Nephron progenitor cell (in vitro differentiated cells): ENCODE measurements around the gene PLXNA3.
A peak's percentile ranks its signal among the peaks of the same experiment; 100 is the strongest.

Source experiments
- DNase-seq: peaks from one replicate; pipeline ENCODE4 v3.0.0; 2021
- H3K27ac Mint-ChIP-seq: 2 replicates; pipeline ENCODE4 v1.8.0; 2021; ENCODE audit warnings: mild to moderate bottlenecking, moderate library complexity, mixed read lengths
- H3K27me3 Mint-ChIP-seq: 2 replicates; pipeline ENCODE4 v1.8.0; 2021; ENCODE audit warnings: mild to moderate bottlenecking, low read depth, mixed read lengths; ENCODE audit not compliant: poor library complexity
- H3K36me3 Mint-ChIP-seq: 2 replicates; pipeline ENCODE4 v1.8.0; 2021; ENCODE audit warnings: low read depth, mixed read lengths
- H3K4me1 Mint-ChIP-seq: 2 replicates; pipeline ENCODE4 v1.8.0; 2021; ENCODE audit warnings: mixed read lengths
- H3K4me3 Mint-ChIP-seq: 2 replicates; pipeline ENCODE4 v1.8.0; 2021; ENCODE audit warnings: mild to moderate bottlenecking, moderate library complexity, mixed read lengths
- H3K9me3 Mint-ChIP-seq: 2 replicates; pipeline ENCODE4 v1.8.0; 2021; ENCODE audit warnings: mild to moderate bottlenecking, moderate library complexity, mixed read lengths
- TF ChIP-seq, protein P1 (sequence below): fragments of 200-600 bp; sonication (generic); IDR thresholded peaks from 2 replicates; pipeline ENCODE4 v1.5.0; 2021; ENCODE audit warnings: antibody characterized with exemption

Gene PLXNA3

DNA sequence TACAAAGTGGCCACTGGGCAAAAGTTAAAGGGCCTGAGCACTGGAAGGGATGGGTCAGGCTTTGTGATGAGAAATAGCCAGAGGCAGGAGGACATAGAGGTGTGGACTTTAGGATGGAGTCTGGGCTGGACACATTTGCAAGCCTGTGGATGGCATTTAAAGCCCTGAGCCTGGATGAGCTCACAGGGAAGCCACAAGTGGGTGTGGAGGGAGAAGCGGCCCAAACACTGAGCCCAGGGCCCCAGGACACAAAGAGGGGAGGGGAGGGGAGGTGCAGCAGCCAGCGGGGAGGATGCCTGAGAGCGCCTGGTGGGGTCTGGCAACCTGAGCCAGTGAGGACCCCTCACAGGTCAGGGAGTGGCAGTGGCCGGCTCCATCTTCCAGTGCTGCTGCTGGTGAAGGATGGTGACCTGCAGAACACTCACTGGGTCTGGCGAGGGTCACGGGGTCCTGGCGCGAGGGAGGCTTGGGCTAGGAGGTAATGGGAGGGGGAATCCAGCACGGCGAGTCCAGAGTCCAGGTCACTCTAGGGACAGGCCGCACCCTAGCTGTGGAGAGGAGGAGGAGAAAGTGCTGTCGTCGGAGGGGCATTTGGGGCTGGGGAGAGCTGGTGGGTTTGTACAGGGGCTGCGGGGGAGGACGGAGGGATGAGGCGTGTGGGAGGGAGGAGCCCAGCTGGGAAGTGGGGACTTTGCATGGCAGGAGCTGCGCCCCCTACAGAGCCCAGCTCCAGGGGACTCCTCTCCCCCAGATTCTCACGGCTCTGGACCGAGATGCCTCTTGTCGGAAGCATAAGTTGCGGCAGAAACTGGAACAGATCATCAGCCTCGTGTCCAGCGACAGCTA, 14.0 kb downstream of the PLXNA3 start:
- Mint-ChIP-seq H3K4me3 (no peak overlapping the region), H3K27me3 (no peaks in the 10 kb centered on the region), H3K4me1 (peaks cover 7% of the 10 kb centered on the region), H3K36me3 (peaks cover 20% of the 10 kb centered on the region), H3K9me3 (peaks cover 45% of the 10 kb centered on the region), H3K27ac (no peak overlapping the region)
- no peak for DNase-seq
- TF ChIP-seq, protein P1, sequence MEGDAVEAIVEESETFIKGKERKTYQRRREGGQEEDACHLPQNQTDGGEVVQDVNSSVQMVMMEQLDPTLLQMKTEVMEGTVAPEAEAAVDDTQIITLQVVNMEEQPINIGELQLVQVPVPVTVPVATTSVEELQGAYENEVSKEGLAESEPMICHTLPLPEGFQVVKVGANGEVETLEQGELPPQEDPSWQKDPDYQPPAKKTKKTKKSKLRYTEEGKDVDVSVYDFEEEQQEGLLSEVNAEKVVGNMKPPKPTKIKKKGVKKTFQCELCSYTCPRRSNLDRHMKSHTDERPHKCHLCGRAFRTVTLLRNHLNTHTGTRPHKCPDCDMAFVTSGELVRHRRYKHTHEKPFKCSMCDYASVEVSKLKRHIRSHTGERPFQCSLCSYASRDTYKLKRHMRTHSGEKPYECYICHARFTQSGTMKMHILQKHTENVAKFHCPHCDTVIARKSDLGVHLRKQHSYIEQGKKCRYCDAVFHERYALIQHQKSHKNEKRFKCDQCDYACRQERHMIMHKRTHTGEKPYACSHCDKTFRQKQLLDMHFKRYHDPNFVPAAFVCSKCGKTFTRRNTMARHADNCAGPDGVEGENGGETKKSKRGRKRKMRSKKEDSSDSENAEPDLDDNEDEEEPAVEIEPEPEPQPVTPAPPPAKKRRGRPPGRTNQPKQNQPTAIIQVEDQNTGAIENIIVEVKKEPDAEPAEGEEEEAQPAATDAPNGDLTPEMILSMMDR: no peak

DNA sequence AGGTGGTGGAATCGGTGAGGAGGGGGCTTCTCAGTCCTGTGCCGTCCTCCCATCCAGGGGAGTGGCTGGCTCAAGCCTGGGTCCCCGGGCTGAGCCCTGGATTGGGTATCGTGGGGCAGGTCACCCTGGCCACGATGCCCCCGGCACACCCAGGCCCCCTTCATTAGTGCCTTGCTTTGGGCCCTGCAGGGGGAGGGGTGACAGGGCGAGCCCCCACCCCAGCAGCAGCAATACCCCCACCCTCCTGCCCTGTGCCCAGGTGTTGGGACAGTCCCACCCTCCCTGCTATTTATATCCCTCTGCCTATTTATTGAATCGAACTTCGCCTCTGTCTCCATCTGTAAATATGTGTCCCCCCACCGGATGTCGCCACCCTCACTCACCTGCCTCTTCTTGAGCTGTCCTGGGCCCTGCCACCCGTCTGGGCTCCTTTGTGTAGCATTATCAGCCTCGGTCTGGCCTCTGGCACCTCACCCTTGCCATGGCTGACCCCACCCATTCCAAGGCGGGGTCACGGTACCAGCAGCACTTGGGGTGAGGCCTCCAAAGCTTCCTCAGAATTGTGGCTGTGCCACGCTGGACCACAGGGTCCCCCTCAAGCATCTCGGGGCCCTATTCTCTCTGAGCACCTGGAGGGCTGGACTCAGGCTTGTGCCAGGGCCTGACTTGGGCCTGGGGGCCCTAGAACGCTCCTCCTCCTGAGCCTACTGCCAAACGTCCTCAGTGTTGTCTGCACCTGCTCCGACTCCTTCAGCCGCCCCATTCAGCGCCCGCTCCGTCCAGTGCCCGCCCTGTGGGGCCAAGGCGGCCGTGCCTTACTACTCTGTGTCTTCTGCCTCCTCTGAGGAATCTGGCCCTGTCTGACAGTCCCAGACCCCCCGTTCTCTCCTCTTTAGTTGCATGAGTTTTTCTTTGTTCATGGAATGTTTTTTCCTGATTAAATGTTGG, 14.9 kb downstream of the PLXNA3 start:
- Mint-ChIP-seq H3K27me3 (no peaks in the 10 kb centered on the region), H3K36me3 (peaks cover 20% of the 10 kb centered on the region), H3K9me3 (peaks cover 54% of the 10 kb centered on the region), H3K27ac (peak overlapping the region; percentile 58), H3K4me3 (no peak overlapping the region), H3K4me1 (peaks cover 11% of the 10 kb centered on the region)
- no peak for DNase-seq
- TF ChIP-seq, protein P1: no peak

DNA sequence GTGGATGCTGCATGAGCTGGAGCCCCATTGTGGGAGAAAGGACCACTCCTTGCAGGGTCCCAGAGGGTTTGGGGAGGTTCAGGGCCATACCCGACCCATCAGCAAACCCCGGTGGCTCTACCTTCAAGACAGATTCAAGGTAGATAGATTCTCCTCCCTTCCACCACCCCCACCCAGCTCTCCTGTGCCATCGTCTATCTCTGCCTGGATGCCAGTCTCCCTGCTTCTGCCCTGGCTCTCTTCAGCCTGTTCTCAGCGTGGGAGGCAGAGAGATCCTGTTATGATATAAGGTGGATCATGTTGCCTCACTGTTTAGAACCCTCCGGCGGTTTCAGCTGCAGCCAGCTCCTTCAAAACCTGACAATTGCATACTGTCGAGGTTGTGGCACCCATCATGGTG, 15.6 kb downstream of the PLXNA3 start:
- no peak for DNase-seq
- no peaks in the 10 kb centered on the region for H3K27me3 Mint-ChIP-seq
- H3K27ac Mint-ChIP-seq: peak overlapping the region; percentile 58
- H3K4me3 Mint-ChIP-seq: no peak overlapping the region
- peaks cover 11% of the 10 kb centered on the region for H3K4me1 Mint-ChIP-seq
- peaks cover 20% of the 10 kb centered on the region for H3K36me3 Mint-ChIP-seq
- H3K9me3 Mint-ChIP-seq: peaks cover 59% of the 10 kb centered on the region
- TF ChIP-seq, protein P1: no peak

DNA sequence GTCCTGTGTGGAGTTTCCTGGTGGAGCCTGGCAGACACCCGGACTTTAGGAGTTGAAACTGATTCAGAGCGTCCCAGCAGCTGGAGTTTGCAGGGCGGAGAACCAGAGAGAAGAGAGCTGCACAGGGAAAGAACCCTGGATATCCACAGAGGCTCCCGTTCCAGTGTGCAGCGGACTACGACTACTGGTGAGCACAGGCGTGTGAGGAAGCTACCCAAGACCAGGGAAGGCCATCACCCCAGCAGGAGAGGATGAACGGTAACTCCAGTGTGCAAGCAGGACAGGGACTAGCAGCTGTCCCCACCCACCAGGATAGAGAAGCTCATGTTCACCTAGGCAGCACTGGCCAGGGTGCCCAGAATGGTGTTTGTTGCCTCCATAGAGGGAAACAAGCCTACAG, 18.7 kb downstream of the PLXNA3 start:
- H3K27me3 Mint-ChIP-seq: peaks cover 2% of the 10 kb centered on the region
- no peak overlapping the region for H3K27ac Mint-ChIP-seq
- H3K36me3 Mint-ChIP-seq: peaks cover 20% of the 10 kb centered on the region
- H3K9me3 Mint-ChIP-seq: peaks cover 70% of the 10 kb centered on the region
- TF ChIP-seq, protein P1: no peak
- peaks cover 13% of the 10 kb centered on the region for H3K4me1 Mint-ChIP-seq
- H3K4me3 Mint-ChIP-seq: no peak overlapping the region
- DNase-seq: no peak

DNA sequence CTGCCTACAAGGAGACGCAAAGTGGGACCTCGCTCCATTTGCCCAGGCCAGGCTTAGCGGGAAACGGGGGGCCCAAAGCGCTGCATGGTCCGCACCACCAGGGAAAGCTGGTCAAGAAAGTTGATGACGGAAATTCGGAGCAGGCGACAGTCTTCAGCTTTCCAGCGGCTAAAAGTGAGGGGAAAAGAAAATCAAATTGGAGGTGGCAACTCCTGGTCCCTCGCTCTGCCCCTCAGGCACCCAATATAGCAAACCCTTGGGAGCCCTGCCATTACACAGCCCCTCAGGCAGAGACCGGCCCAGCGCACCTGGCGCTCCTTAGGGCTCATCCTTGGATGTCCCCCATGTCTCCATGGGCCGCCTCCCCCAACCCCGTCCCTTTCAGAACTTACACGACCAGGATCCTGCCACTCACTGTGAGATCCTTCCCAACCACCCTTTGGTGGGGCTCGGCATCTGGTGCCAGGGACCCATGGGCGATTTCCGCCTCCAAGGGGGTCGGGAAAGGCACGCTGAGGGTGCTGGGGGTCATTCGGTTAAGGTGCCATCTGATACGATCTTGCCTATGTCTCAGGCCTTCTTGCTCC, 19.9 kb downstream of the PLXNA3 start:
- peaks cover 18% of the 10 kb centered on the region for H3K36me3 Mint-ChIP-seq
- H3K27me3 Mint-ChIP-seq: peaks cover 8% of the 10 kb centered on the region
- H3K4me1 Mint-ChIP-seq: peaks cover 20% of the 10 kb centered on the region
- TF ChIP-seq, protein P1: no peak
- no peak for DNase-seq
- peak overlapping the region; percentile 83 for H3K4me3 Mint-ChIP-seq
- peaks cover 73% of the 10 kb centered on the region for H3K9me3 Mint-ChIP-seq
- H3K27ac Mint-ChIP-seq: no peak overlapping the region
